Heart right ventricle (tissue), 16 donors: Measurements from ENCODE around the gene ABCG5. TPM values are rescaled to one million over a fixed set of nuclear protein-coding genes. Genes with fewer than 3 reads are reported as not detected.

Source experiments
- ATAC-seq, 8 donors: fragments of 200-7000 bp; cut with Tn5 transposase; one replicate each; pipeline ENCODE4 v1.9.1; 2020; ENCODE audit warnings: mild to moderate bottlenecking in 8 of 8, moderate library complexity in 8 of 8, moderate number of reproducible peaks in 1 of 8
- DNase-seq, 2 donors: peaks; one replicate each; pipeline ENCODE4 v3.0.0-alpha.2; 2020
- H3K27ac ChIP-seq, 10 donors: fragments of 200-600 bp; sonication (generic) in 2 of 10; one replicate each; pipeline versions ENCODE4 v1.5.0 to v1.8.0; 2020 to 2022; ENCODE audit warnings: mild to moderate bottlenecking in 3 of 10
- H3K27me3 ChIP-seq, 7 donors: fragments of 200-600 bp; one replicate each; pipeline ENCODE4 v1.8.0; 2021 to 2022; ENCODE audit warnings: mild to moderate bottlenecking in 2 of 7
- H3K36me3 ChIP-seq, 9 donors: fragments of 200-600 bp; sonication (generic) in 1 of 9; one replicate each; pipeline versions ENCODE4 v1.5.0 to v1.8.0; 2020 to 2022; ENCODE audit warnings: mild to moderate bottlenecking in 2 of 9
- H3K4me1 ChIP-seq, 9 donors: fragments of 200-600 bp; sonication (generic) in 1 of 9; one replicate each; pipeline versions ENCODE4 v1.5.0 to v1.8.0; 2020 to 2022; ENCODE audit warnings: mild to moderate bottlenecking in 4 of 9
- H3K4me3 ChIP-seq, 10 donors: fragments of 200-600 bp; sonication (generic) in 2 of 10; one replicate each; pipeline versions ENCODE4 v1.5.0 to v1.8.0; 2020 to 2022; ENCODE audit warnings: mild to moderate bottlenecking in 7 of 10, moderate library complexity in 2 of 10
- H3K9me3 ChIP-seq, 11 donors: fragments of 200-600 bp in 10 of 11; sonication (generic) in 2 of 11; one replicate each; pipeline versions ENCODE4 v1.5.0 to v1.8.0; 2013 to 2022; ENCODE audit warnings: mild to moderate bottlenecking in 2 of 11, control low read depth in 1 of 11, moderate library complexity in 1 of 11
- WGBS, 2 donors: extraction: QIAGEN DNeasy Blood & Tissue Kit; methylation state at CpG; one replicate each; pipeline ENCODE4 v1.1.7; 2013; ENCODE audit warnings: inconsistent platforms in 1 of 2; 5-methylcytosine and 5-hydroxymethylcytosine counted together
- intact Hi-C, 10 donors: fragments of 100-400 bp; cut with DNase I; formaldehyde crosslinking; loops; one replicate each; pipeline versions ENCODE4 v1.11.1 to v1.14.2; 2022
- polyA plus RNA-seq, 2 donors: library from polyadenylated mRNA; stranded (reverse); fragments of 200-250 nt; gene quantifications; one replicate each; pipeline ENCODE4 v1.2.3, GENCODE V29; 2013
- total RNA-seq, 10 donors: library from RNA; stranded (reverse); fragmentation: NEBNext Ultra II Directional in 3 of 10; extraction: Animal tissue kit (Norgen Biotek cat#: 25700) in 3 of 10; gene quantifications; one replicate each; pipeline versions ENCODE4 v1.2.1 to v1.2.4, GENCODE V29; 2021 to 2023
- TF ChIP-seq, protein P1 (sequence below), 9 donors: fragments of 200-600 bp; sonication (generic) in 2 of 9; IDR thresholded peaks; one replicate each; pipeline versions ENCODE4 v1.5.0 to v1.8.0; 2021 to 2022; ENCODE audit warnings: antibody characterized with exemption in 9 of 9, mild to moderate bottlenecking in 5 of 9, moderate library complexity in 1 of 9
- donor health status: Arrhythmogenic right ventricular cardiomyopathy.
- donor health status: ischemic (EF 13 %, LVEDD 7.1; RV severe dilation, severe dysfunction).
- donor health status: healthy with polysubstance abuse.
- donor health status: DM: no; HTN: yes; CAD: no.
- donor health status: DM: no; HTN: no; CAD: no.
- donor health status: ischemic (EF 25% LVEDD 6.9; RV normal size, moderate dysfunction).
- donor health status: ischemic (EF 25% LVEDD 5.7; RV mildly dilated, moderate dysfunction).
- donor health status: healthy.
- donor health status: DM: yes; HTN: yes; CAD: no.
- donor health status: Ischemic cardiomyopathy.
- donor health status: ischemic (EF 35%, LVEDD 5.7; RV mildly dilated, moderate dysfunction).
- donor health status: nonischemic (EF 11% LVEDD 7.7; RV severe dilation, severe dysfunction).
- donor health status: DM: yes; HTN: yes; CAD: no.
- donor health status: PGD.
- donor health status: ischemic (EF 29% LVEDD 5.4; RV normal size, mild dysfunction).
- donor health status: nonischemic (EF 23%, LVEDD 6.1; RV moderate dilation, normal function).

ABCG5 gene
- total and polyA plus RNA-seq, 12 donors = 0.13 TPM; not detected in 11

DNA sequence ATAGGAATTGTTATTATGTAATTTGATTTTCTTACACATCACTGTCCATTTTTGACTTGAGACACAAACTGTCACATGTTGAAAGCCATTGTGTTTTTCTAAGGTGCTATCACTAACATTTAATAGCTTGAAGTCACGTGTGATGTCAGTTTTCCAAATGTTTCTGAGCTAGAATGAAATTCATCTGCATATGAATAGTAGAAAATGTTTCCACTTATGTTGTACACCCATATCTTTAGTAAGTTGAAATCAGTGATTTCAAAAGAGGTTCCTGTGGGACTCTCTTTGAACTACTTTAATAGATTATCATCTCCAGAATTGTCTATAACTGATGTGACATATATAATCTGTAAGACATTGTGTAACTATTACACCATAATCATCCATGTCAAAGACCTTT lies 27.8 kb downstream of the ABCG5 start:
- intact Hi-C loops = no loop called here
- Histone ChIP-seq H3K36me3 (peaks cover 0 to 71% (median 7%) of the 10 kb centered on the region in 9 donors), H3K9me3 (no peaks in the 10 kb centered on the region), H3K27ac (no peak overlapping the region), H3K4me3 (no peak overlapping the region), H3K4me1 (no peaks in the 10 kb centered on the region), H3K27me3 (no peaks in the 10 kb centered on the region)
- DNase-seq (no peak), ATAC-seq (no peak)
- TF ChIP-seq, protein P1, sequence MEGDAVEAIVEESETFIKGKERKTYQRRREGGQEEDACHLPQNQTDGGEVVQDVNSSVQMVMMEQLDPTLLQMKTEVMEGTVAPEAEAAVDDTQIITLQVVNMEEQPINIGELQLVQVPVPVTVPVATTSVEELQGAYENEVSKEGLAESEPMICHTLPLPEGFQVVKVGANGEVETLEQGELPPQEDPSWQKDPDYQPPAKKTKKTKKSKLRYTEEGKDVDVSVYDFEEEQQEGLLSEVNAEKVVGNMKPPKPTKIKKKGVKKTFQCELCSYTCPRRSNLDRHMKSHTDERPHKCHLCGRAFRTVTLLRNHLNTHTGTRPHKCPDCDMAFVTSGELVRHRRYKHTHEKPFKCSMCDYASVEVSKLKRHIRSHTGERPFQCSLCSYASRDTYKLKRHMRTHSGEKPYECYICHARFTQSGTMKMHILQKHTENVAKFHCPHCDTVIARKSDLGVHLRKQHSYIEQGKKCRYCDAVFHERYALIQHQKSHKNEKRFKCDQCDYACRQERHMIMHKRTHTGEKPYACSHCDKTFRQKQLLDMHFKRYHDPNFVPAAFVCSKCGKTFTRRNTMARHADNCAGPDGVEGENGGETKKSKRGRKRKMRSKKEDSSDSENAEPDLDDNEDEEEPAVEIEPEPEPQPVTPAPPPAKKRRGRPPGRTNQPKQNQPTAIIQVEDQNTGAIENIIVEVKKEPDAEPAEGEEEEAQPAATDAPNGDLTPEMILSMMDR (IDR thresholded peaks at IDR 0.05) = no peak
- WGBS, 2 donors = 78 to 83% methylated on average over 1 of the region's 1 CpG

DNA sequence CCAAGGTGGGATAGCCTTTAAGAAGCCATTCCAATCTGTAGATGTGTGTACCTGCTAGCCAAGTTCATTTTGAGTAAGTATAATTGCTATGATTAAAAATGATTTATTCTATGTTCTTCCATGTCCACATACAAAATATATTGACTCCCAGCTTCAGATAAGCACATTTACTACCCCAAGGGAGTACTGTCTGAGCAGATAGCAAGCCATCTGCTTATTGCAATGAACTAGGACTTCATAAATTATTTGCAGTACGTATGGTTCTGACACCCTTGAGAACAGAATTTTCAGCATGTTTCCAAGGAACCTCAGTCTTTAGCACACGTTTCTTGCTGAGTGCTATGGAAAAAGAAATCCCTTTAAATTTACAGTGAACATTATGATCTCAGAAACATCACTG lies 28.2 kb downstream of the ABCG5 start:
- Histone ChIP-seq H3K27ac (no peak overlapping the region), H3K4me3 (no peak overlapping the region), H3K27me3 (no peaks in the 10 kb centered on the region), H3K4me1 (no peaks in the 10 kb centered on the region), H3K36me3 (peaks cover 0 to 75% (median 7%) of the 10 kb centered on the region in 9 donors), H3K9me3 (no peaks in the 10 kb centered on the region)
- DNase-seq (no peak), ATAC-seq (no peak)
- 67 to 69% methylated on average over 2 of the region's 2 CpGs for WGBS, 2 donors
- intact Hi-C loops = no loop called here
- TF ChIP-seq, protein P1 (IDR thresholded peaks at IDR 0.05) = no peak

DNA sequence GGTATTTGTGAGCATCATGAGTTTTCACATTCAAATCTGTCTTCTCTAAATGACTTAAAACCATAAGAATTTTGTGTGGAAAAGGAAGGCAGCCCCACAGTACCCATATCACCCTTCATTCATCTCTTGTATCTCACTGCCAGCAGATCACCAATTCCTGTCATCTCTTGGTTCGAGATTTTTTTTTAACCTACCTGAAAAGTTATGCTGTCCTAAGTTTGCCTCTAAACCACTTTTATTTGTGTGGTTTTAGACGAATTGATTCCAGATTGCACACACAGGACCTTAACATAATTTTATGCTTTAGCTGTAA lies 32.0 kb downstream of the ABCG5 start:
- DNase-seq (no peak), ATAC-seq (no peak)
- peaks cover 0 to 98% (median 15%) of the 10 kb centered on the region in 9 donors for H3K36me3 ChIP-seq

DNA sequence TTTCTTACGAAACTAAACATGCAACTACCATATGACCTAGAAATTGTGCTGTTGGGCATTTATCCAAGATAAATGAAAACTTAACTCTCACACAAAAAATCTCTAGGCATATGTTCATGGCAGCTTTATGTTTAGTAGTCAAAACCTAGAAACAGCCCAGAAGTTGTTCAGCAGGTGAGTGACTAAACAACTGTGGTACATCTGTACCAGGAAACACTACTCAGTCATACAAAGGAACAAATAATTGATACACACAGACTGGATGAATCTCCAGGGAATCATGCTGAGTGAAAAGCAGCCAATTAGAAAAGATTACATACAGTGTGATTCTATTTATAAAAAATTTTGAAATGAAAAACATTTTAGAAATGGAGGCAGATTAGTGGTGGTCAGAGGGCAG lies 35.5 kb downstream of the ABCG5 start:
- no peaks in the 10 kb centered on the region for H3K4me1 ChIP-seq
- intact Hi-C loops = no loop called here
- WGBS, 2 donors = 90% methylated on average over 1 of the region's 1 CpG

More for the DNA sequence above, 32.0 kb downstream of the ABCG5 start:
- Histone ChIP-seq H3K27me3 (no peaks in the 10 kb centered on the region), H3K9me3 (no peaks in the 10 kb centered on the region), H3K4me1 (no peaks in the 10 kb centered on the region), H3K4me3 (no peak overlapping the region), H3K27ac (no peak overlapping the region)
- TF ChIP-seq, protein P1 (IDR thresholded peaks at IDR 0.05) = no peak
- WGBS, 2 donors = 85 to 96% methylated on average over 2 of the region's 2 CpGs
- intact Hi-C loops = no loop called here

More for the DNA sequence above, 35.5 kb downstream of the ABCG5 start:
- H3K9me3 ChIP-seq = no peaks in the 10 kb centered on the region
- DNase-seq = no peak
- TF ChIP-seq, protein P1 (IDR thresholded peaks at IDR 0.05) = no peak
- no peak overlapping the region for H3K27ac ChIP-seq
- no peaks in the 10 kb centered on the region for H3K27me3 ChIP-seq
- ATAC-seq = no peak
- H3K36me3 ChIP-seq = peaks cover 0 to 70% (median 9%) of the 10 kb centered on the region in 9 donors
- H3K4me3 ChIP-seq = no peak overlapping the region
